Measurements from ENCODE around the gene MAP3K7. TPM values are rescaled to one million over a fixed set of nuclear protein-coding genes. Genes with fewer than 3 reads are reported as not detected.

Gene MAP3K7
- total and polyA plus RNA-seq, 2 of the 8 experiments (the other 6 are each of a cell fraction or from before 2014, with no cell fraction given) = 27.3 to 34.8 TPM

DNA sequence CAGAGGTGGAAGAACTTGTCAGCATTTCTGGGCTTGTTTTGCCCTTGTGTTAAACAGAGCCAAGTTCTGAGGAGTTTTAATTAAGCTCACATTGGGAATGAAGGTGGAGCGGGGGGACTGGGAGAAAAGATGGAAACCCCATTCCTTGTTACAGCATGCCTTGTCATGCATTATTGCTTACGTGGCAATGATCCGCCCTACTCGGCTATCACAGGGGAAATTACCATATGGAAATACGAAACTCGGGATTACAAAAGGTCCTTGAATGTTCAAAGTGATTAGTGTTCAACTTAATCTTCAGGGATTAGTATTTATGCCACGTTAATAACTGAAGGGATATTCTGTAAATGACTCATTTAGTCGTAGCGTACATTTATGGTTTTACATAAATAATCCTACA lies 86.4 kb downstream of the MAP3K7 start:
- H3K79me2 ChIP-seq (ENCODE audit: control insufficient read depth in 1 of 2, insufficient read depth in 2 of 2, low read length in 2 of 2) = no peaks in the 10 kb centered on the region
- no peak overlapping the region for H3K56ac ChIP-seq (replicated peaks; ENCODE audit: insufficient read length, low read depth, low read length)
- H2AK5ac ChIP-seq (ENCODE audit: low read depth, low read length) = no peak overlapping the region
- no peak overlapping the region for H3K9ac ChIP-seq (replicated peaks in 1 of 4; ENCODE audit: extremely low read depth in 1 of 4, low read depth in 3 of 4, low read length in 3 of 4)
- no peaks in the 10 kb centered on the region for H4K20me1 ChIP-seq (replicated peaks in 1 of 2; ENCODE audit: control insufficient read depth in 1 of 2, insufficient read depth in 2 of 2, low read length in 2 of 2)
- H2BK20ac ChIP-seq (ENCODE audit: low read length) = no peak overlapping the region; the same call in 1 of the 2 replicates
- no peak overlapping the region for H3K23ac ChIP-seq (ENCODE audit: insufficient read length)
- ChIA-PET CTCF (ENCODE audit: partially characterized antibody) (interaction anchor here (1.4 to 1.5 kb wide), 3 partner anchors 19 to 23 kb away, joined by 3 read pairs; no protein-coding TSS in a partner anchor), POLR2A (ENCODE audit: partially characterized antibody) (interaction anchor here (1.7 kb wide), 1 partner anchor 10 kb away, joined by 10 read pairs; no protein-coding TSS in a partner anchor)
- no peak overlapping the region for H3K4ac ChIP-seq (replicated peaks; ENCODE audit: insufficient read length, low read depth, low read length)
- FAIRE-seq (peak; percentile 32), DNase-seq (ENCODE audit: low read depth in 1 of 2, low spot score in 2 of 2) (no peak)
- no peak overlapping the region for H2AFZ ChIP-seq (ENCODE audit: low read length)
- H3K27ac ChIP-seq (ENCODE audit: low read depth, low read length) = no peak overlapping the region
- H4K91ac ChIP-seq (replicated peaks; ENCODE audit: insufficient read length, low read length) = no peak overlapping the region
- H3K36me3 ChIP-seq (ENCODE audit: control insufficient read depth in 2 of 4, insufficient read depth in 4 of 4, low read length in 3 of 4) = no peaks in the 10 kb centered on the region
- H3K14ac ChIP-seq (ENCODE audit: insufficient read length) = no peak overlapping the region
- no peak overlapping the region for H4K8ac ChIP-seq (ENCODE audit: extremely low read depth, insufficient read depth, low read length)
- H4K5ac ChIP-seq (ENCODE audit: insufficient read length, low read depth, low read length) = no peak overlapping the region
- no peaks in the 10 kb centered on the region for H3K27me3 ChIP-seq (replicated peaks in 1 of 4; ENCODE audit: control insufficient read depth in 3 of 4, extremely low read depth in 1 of 4, insufficient read depth in 3 of 4, low read length in 3 of 4)
- H3K9me3 ChIP-seq (ENCODE audit: insufficient read depth in 2 of 2, low read depth in 1 of 2, low read length in 1 of 2) = no peaks in the 10 kb centered on the region; a peak in 1 of 4 replicates
- H2BK120ac ChIP-seq (replicated peaks; ENCODE audit: low read depth, low read length) = no peak overlapping the region
- H3K79me1 ChIP-seq (ENCODE audit: low read depth, low read length) = no peaks in the 10 kb centered on the region
- no peak overlapping the region for H2BK15ac ChIP-seq (ENCODE audit: low read length)
- no peak overlapping the region for H2BK5ac ChIP-seq (ENCODE audit: low read depth, low read length)
- TF ChIP-seq SUZ12 (IDR thresholded peaks at IDR 0.05; ENCODE audit: low read length) (no peak), NANOG (IDR thresholded peaks at IDR 0.05; ENCODE audit: insufficient read depth, low read depth, low read length, poor library complexity, severe bottlenecking) (peak; percentile 20), HDAC2 (IDR thresholded peaks at IDR 0.05; ENCODE audit: borderline replicate concordance in 1 of 2, low read depth in 2 of 2, low read length in 2 of 2) (no peak), CREB1 (IDR thresholded peaks at IDR 0.05) (0 out of 2 replicates have a peak, but pooled peaks have one; percentile 20)
- 77% methylated on average over 9 of the region's 9 CpGs; no CpG with 5 or more reads in 1 of the 2 experiments for WGBS, 2 experiments (ENCODE audit: extremely low coverage in 1 of 2, insufficient coverage in 1 of 2, insufficient read length in 1 of 2, insufficient replicate concordance in 2 of 2, low coverage in 1 of 2, low lambda C conversion rate in 2 of 2, missing lambda C conversion rate in 1 of 2)
- no peaks in the 10 kb centered on the region for H3K23me2 ChIP-seq (ENCODE audit: low read depth, low read length)
- H3K4me3 ChIP-seq (ENCODE audit: extremely low read depth in 1 of 4, insufficient read depth in 2 of 4, low read depth in 3 of 4, low read length in 4 of 4) = no peak overlapping the region
- H3K4me2 ChIP-seq (ENCODE audit: insufficient read depth in 1 of 2, low read depth in 2 of 2, low read length in 2 of 2) = no peak overlapping the region
- no peak overlapping the region for H3K18ac ChIP-seq (ENCODE audit: extremely low read depth, low read length)
- peaks cover 2 to 28% (median 12%) of the 10 kb centered on the region in 4 experiments; a peak in 6 of 7 replicates for H3K4me1 ChIP-seq (replicated peaks in 1 of 4; ENCODE audit: control insufficient read depth in 3 of 4, insufficient read depth in 4 of 4, low read length in 3 of 4)
- no peak overlapping the region for H2BK12ac ChIP-seq (ENCODE audit: low read depth, low read length)

All from H1 (cell line).